Breast epithelium (tissue), 3 donors: Measurements from ENCODE around the gene PDCL3.

Experiments
- CTCF ChIP-seq, 3 donors: fragments of 450-650 bp; IDR thresholded peaks; one replicate each; pipeline ENCODE4 v1.5.1; 2016 to 2017; ENCODE audit warnings: antibody characterized with exemption in 3 of 3, mild to moderate bottlenecking in 3 of 3, moderate library complexity in 3 of 3
- POLR2A ChIP-seq: fragments of 450-650 bp; IDR thresholded peaks from one replicate; pipeline ENCODE4 v1.6.1; 2016; ENCODE audit warnings: antibody characterized with exemption, mild to moderate bottlenecking, moderate library complexity

- TF ChIP-seq POLR2A (no peak), CTCF (IDR thresholded peaks at IDR 0.05) (no peak)
Measured at GRCh38 chr2:100621371-100621951, 58.7 kb downstream of the PDCL3 start.
